GM23338 (cell line): ENCODE results near the gene PPP6R3. TPM values are rescaled to one million over a fixed set of nuclear protein-coding genes. Genes with fewer than 3 reads are reported as not detected.

Experiments used
- ATAC-seq: fragments of 200-7000 bp; cut with Tn5 transposase; 3 replicates; pipeline ENCODE4 v1.9.1; 2020
- DNase-seq: peaks from one replicate; pipeline ENCODE4 v3.0.0-alpha.2; 2015; ENCODE audit warnings: low spot score
- H2AFZ ChIP-seq: fragments of 200-600 bp; sonication (generic); 2 replicates; pipeline ENCODE4 v1.8.0; 2016; ENCODE audit warnings: antibody characterized with exemption, mild to moderate bottlenecking, moderate library complexity
- H3F3A ChIP-seq: fragments of 200-600 bp; sonication (generic); replicated peaks from 2 replicates; pipeline ENCODE4 v1.8.0; 2017; ENCODE audit warnings: antibody characterized with exemption, mixed run types, low read depth
- H3K27ac ChIP-seq: fragments of 200-600 bp; sonication (generic); 2 replicates; pipeline ENCODE4 v1.6.1; 2016; ENCODE audit warnings: low read depth
- H3K27me3 ChIP-seq: fragments of 200-600 bp; sonication (generic); 2 replicates; pipeline ENCODE4 v1.8.0; 2016; ENCODE audit warnings: mild to moderate bottlenecking, mixed run types, moderate library complexity; ENCODE audit not compliant: insufficient read depth
- H3K36me3 ChIP-seq: fragments of 200-600 bp; sonication (generic); 2 replicates; pipeline ENCODE4 v1.8.0; 2016; ENCODE audit warnings: mild to moderate bottlenecking; ENCODE audit not compliant: insufficient read depth
- H3K4me1 ChIP-seq: fragments of 200-600 bp; sonication (generic); 2 replicates; pipeline ENCODE4 v1.8.0; 2016; ENCODE audit warnings: mild to moderate bottlenecking, moderate library complexity; ENCODE audit not compliant: insufficient read depth
- H3K4me2 ChIP-seq: fragments of 200-600 bp; sonication (generic); 2 replicates; pipeline ENCODE4 v1.7.1; 2017; ENCODE audit warnings: mixed run types
- H3K4me3 ChIP-seq: fragments of 200-600 bp; sonication (generic); 2 replicates; pipeline ENCODE4 v1.6.1; 2016; ENCODE audit warnings: mixed run types
- H3K79me2 ChIP-seq: fragments of 200-600 bp; sonication (generic); replicated peaks from 2 replicates; pipeline ENCODE4 v1.8.0; 2017; ENCODE audit warnings: mild to moderate bottlenecking; ENCODE audit not compliant: insufficient read depth
- H3K9me2 ChIP-seq: fragments of 200-600 bp; sonication (generic); 2 replicates; pipeline ENCODE4 v1.8.0; 2017; ENCODE audit not compliant: insufficient read depth
- H4K20me1 ChIP-seq: fragments of 200-600 bp; sonication (generic); replicated peaks from 2 replicates; pipeline ENCODE4 v1.8.0; 2017; ENCODE audit warnings: mild to moderate bottlenecking; ENCODE audit not compliant: insufficient read depth
- H3K27ac Mint-ChIP-seq: 2 replicates; pipeline ENCODE4 v1.8.0; 2020; ENCODE audit warnings: inconsistent platforms, mild to moderate bottlenecking, moderate library complexity, mixed read lengths
- H3K27me3 Mint-ChIP-seq: 3 replicates; pipeline ENCODE4 v1.8.0; 2022; ENCODE audit warnings: low read depth, mild to moderate bottlenecking, moderate library complexity, mixed read lengths, inconsistent platforms; ENCODE audit not compliant: insufficient read depth, poor library complexity
- H3K36me3 Mint-ChIP-seq: 3 replicates; pipeline ENCODE4 v1.8.0; 2021; ENCODE audit warnings: low read depth, mild to moderate bottlenecking, inconsistent platforms, moderate library complexity, mixed read lengths
- H3K4me1 Mint-ChIP-seq: 3 replicates; pipeline ENCODE4 v1.8.0; 2020; ENCODE audit warnings: mild to moderate bottlenecking, inconsistent platforms, mixed read lengths
- H3K4me3 Mint-ChIP-seq: 3 replicates; pipeline ENCODE4 v1.8.0; 2021; ENCODE audit warnings: moderate library complexity, mild to moderate bottlenecking, inconsistent platforms, mixed read lengths
- H3K9me3 Mint-ChIP-seq: 3 replicates; pipeline ENCODE4 v1.8.0; 2020; ENCODE audit warnings: moderate library complexity, mild to moderate bottlenecking, inconsistent platforms, mixed read lengths
- CREB1 ChIP-seq: fragments of 250-450 bp; sonication (Bioruptor Pico); IDR thresholded peaks from 2 replicates; pipeline ENCODE4 v1.5.0; 2020; ENCODE audit warnings: low read depth, mild to moderate bottlenecking, moderate library complexity
- CTCF ChIP-seq, 2 experiments: fragments of 200-600 bp in 1 of 2; sonication (generic) in 1 of 2; conservative IDR thresholded peaks; 2 replicates each; pipeline versions ENCODE4 v1.5.1 to v1.6.1; 2016 to 2017; ENCODE audit warnings: antibody characterized with exemption in 2 of 2, low read depth in 2 of 2, mild to moderate bottlenecking in 2 of 2, moderate library complexity in 1 of 2
- ETS1 ChIP-seq: IDR thresholded peaks from 2 replicates; pipeline ENCODE4 v1.6.1; 2016; ENCODE audit warnings: antibody characterized with exemption
- EZH2 ChIP-seq: fragments of 200-600 bp; sonication (generic); IDR thresholded peaks from one replicate; pipeline ENCODE4 v1.8.0; 2017; ENCODE audit warnings: antibody characterized with exemption, mild to moderate bottlenecking, low read depth; ENCODE audit not compliant: unreplicated experiment
- EZH2phosphoT487 ChIP-seq: fragments of 200-600 bp; sonication (generic); IDR thresholded peaks from one replicate; pipeline ENCODE4 v1.8.1; 2018; ENCODE audit warnings: antibody characterized with exemption; ENCODE audit not compliant: unreplicated experiment
- JUNB ChIP-seq: IDR thresholded peaks from one replicate; pipeline ENCODE4 v1.6.1; 2016; ENCODE audit warnings: antibody characterized with exemption; ENCODE audit not compliant: unreplicated experiment
- NANOG ChIP-seq: IDR thresholded peaks from 2 replicates; pipeline ENCODE4 v1.6.1; 2016; ENCODE audit warnings: antibody characterized with exemption, borderline replicate concordance
- POLR2AphosphoS5 ChIP-seq: IDR thresholded peaks from 2 replicates; pipeline ENCODE4 v1.6.1; 2016; ENCODE audit warnings: antibody characterized with exemption, low read depth
- REST ChIP-seq: IDR thresholded peaks from one replicate; pipeline ENCODE4 v1.6.1; 2018; ENCODE audit warnings: antibody characterized with exemption; ENCODE audit not compliant: unreplicated experiment
- STAT1 ChIP-seq: IDR thresholded peaks from one replicate; pipeline ENCODE4 v1.6.1; 2016; ENCODE audit warnings: antibody characterized with exemption; ENCODE audit not compliant: unreplicated experiment
- ZNF114 ChIP-seq: fragments of 250-450 bp; sonication (Bioruptor Pico); IDR thresholded peaks from 2 replicates; pipeline ENCODE4 v1.5.0; 2020; ENCODE audit warnings: mild to moderate bottlenecking, moderate library complexity
- ZNF331 ChIP-seq: fragments of 250-450 bp; sonication (Bioruptor Pico); IDR thresholded peaks from 2 replicates; pipeline ENCODE4 v1.5.0; 2020; ENCODE audit warnings: low read depth, mild to moderate bottlenecking, moderate library complexity
- ZNF462 ChIP-seq: fragments of 250-450 bp; sonication (Bioruptor Pico); IDR thresholded peaks from 2 replicates; pipeline ENCODE4 v1.5.0; 2020; ENCODE audit warnings: mild to moderate bottlenecking, moderate library complexity
- polyA plus RNA-seq: library from polyadenylated mRNA; unstranded; fragments of >200 nt; fragmentation: Nextera tagmentation; extraction: Ambion mirVana; gene quantifications from 2 replicates; pipeline ENCODE4 v1.2.1, GENCODE V29; 2016
- total RNA-seq: library from RNA; depleted of rRNA; stranded (reverse); fragments of >200 nt; shearing (Covaris generic); gene quantifications from 2 replicates; pipeline ENCODE4 v1.2.3, GENCODE V29; 2014

Gene PPP6R3
- total and polyA plus RNA-seq, 2 experiments from 2014 or later: 170 to 268 TPM

- no peak overlapping the region for H3K4me3 ChIP-seq
- H3K79me2 ChIP-seq: peaks cover 100% of the 10 kb centered on the region
- no peak overlapping the region for H3K4me2 ChIP-seq
- H3K4me1 ChIP-seq: peaks cover 31% of the 10 kb centered on the region
- H2AFZ ChIP-seq: no peak overlapping the region
- DNase-seq (no peak), ATAC-seq (no peak)
- H3K27ac ChIP-seq: no peak overlapping the region
- H4K20me1 ChIP-seq: peaks cover 95% of the 10 kb centered on the region
- peaks cover 44% of the 10 kb centered on the region for H3K4me1 Mint-ChIP-seq
- no peaks in the 10 kb centered on the region; the same call in 2 of the 3 replicates for H3K9me3 Mint-ChIP-seq
- no peaks in the 10 kb centered on the region for H3K27me3 ChIP-seq
- no peak overlapping the region for H3K4me3 Mint-ChIP-seq
- no peaks in the 10 kb centered on the region for H3K36me3 ChIP-seq
- H3K36me3 Mint-ChIP-seq: no peaks in the 10 kb centered on the region; the same call in 2 of the 3 replicates
- no peaks in the 10 kb centered on the region for H3K9me2 ChIP-seq
- H3F3A ChIP-seq: no peaks in the 10 kb centered on the region; the same call in 1 of the 2 replicates
- H3K27me3 Mint-ChIP-seq: peaks cover 6% of the 10 kb centered on the region
- no peak overlapping the region for H3K27ac Mint-ChIP-seq
- no peak for TF ChIP-seq STAT1
- no peak for TF ChIP-seq NANOG
- TF ChIP-seq CREB1: no peak
- no peak for TF ChIP-seq CTCF (conservative IDR thresholded peaks at IDR 0.05; ENCODE audit: low read depth in 2 of 2)
- TF ChIP-seq JUNB: no peak
- no peak for TF ChIP-seq ZNF114 (CRISPR knock-in tag)
- no peak for TF ChIP-seq ZNF331 (CRISPR knock-in tag)
- no peak for TF ChIP-seq EZH2phosphoT487
- TF ChIP-seq REST: no peak
- TF ChIP-seq POLR2AphosphoS5: no peak
- TF ChIP-seq ZNF462 (CRISPR knock-in tag): no peak
- TF ChIP-seq EZH2: no peak
- TF ChIP-seq ETS1: no peak
These were observed 41.3 kb downstream of the PPP6R3 start for GRCh38 chr11:68501813-68502212.
